CD4-positive, alpha-beta T cell treated with Interleukin-6 for 4 hours (primary cell): Measurements from ENCODE around the gene BPIFB3.

Source experiments
- DNase-seq: peaks from one replicate; pipeline ENCODE4 v3.0.0-alpha.2; 2020; ENCODE audit warnings: mixed read lengths

The BPIFB3 gene

GRCh38 chr20:33016581-33017109 is 37.1 kb upstream of the BPIFB3 start:
- DNase-seq, result no peak

- no peak for DNase-seq
Observed at GRCh38 chr20:33017542-33017941, 36.2 kb upstream of the BPIFB3 start.

- no peak for DNase-seq
Observed at GRCh38 chr20:33018169-33018931, 35.4 kb upstream of the BPIFB3 start.

- no peak for DNase-seq
Observed at GRCh38 chr20:33019465-33020277, 34.0 kb upstream of the BPIFB3 start.

GRCh38 chr20:33020278-33021161 is 33.2 kb upstream of the BPIFB3 start:
- no peak for DNase-seq

GRCh38 chr20:33021879-33022278 is 31.8 kb upstream of the BPIFB3 start:
- DNase-seq, result no peak

- DNase-seq, result no peak
Observed at GRCh38 chr20:33022289-33022688, 31.4 kb upstream of the BPIFB3 start.

GRCh38 chr20:33022694-33023438 is 30.8 kb upstream of the BPIFB3 start:
- no peak for DNase-seq

- DNase-seq, result no peak
Observed at GRCh38 chr20:33023439-33024242, 30.1 kb upstream of the BPIFB3 start.

GRCh38 chr20:33024243-33024560 is 29.5 kb upstream of the BPIFB3 start:
- DNase-seq, result no peak

- no peak for DNase-seq
Observed at GRCh38 chr20:33024609-33025317, 28.9 kb upstream of the BPIFB3 start.

- DNase-seq, result no peak
Observed at GRCh38 chr20:33025318-33025876, 28.3 kb upstream of the BPIFB3 start.

GRCh38 chr20:33026072-33026778 is 27.5 kb upstream of the BPIFB3 start:
- no peak for DNase-seq

GRCh38 chr20:33026779-33027759 is 26.6 kb upstream of the BPIFB3 start:
- DNase-seq, result no peak

GRCh38 chr20:33027769-33028751 is 25.6 kb upstream of the BPIFB3 start:
- no peak for DNase-seq

- no peak for DNase-seq
Observed at GRCh38 chr20:33028875-33029274, 24.8 kb upstream of the BPIFB3 start.

GRCh38 chr20:33030076-33030475 is 23.6 kb upstream of the BPIFB3 start:
- no peak for DNase-seq
